CD1c-positive myeloid dendritic cell (primary cell): ENCODE data around the gene RPS29.

Source experiments
- DNase-seq: peaks from one replicate; pipeline ENCODE4 v3.0.0-alpha.2; 2016; ENCODE audit errors: extremely low spot score

RPS29 gene

DNA sequence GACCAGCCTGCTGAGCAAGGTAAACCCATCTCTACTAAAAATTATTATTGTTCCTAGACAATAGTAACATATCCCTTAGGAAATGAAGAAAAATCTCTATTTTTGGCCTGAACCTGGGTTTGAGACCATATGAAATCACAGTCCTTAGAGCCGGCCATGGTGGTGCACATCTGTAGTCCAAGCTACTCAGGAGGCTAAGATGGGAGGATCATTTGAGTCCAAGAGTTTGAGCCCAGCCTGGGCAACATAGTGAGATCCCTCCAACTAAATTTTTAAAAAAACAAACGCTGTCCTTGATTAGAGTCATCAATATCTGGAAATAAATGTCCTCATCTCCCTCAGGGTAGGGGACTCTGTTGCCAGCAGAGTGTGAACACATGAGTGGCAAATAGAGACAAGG lies 34.6 kb downstream of the RPS29 start:
- no peak for DNase-seq

DNA sequence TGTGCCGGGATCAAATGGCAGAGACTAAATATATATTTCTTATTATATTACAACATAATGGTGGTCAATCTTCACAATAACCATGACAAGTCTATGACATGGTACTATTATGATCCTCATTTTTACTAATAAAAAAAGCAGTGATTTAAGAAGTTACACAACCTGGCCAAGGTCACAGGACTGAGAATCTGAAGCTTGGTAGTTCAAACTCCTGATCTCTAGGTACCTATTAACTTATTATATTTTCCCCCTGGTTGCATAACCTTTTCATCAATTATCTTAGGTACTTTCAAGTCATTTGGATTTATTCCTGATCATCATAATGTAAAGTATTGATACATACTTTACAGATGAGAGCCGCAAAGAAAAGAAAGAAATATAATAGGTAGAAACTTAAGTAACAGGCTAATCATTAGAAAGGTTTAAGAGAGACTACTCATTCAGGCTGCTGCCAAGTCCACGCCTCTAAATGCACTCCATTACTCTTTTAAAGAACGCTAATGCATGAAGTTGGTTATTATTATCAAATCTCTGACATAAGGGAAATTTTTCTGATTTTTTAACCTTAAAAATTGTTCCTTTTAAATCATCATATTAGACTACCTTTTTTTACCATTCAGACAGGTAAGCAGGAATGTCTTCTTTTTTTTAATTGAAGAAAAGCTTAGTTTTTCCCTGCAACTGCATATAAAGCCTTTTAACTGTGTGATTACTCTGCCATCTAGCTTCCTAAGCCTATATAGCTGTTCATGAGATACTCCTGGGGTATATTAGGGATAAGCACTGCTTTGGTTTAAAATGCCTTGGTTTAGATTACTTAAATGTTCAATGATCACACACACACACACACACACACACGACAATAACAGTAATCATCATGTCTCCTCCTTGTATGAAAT lies 35.6 kb downstream of the RPS29 start:
- DNase-seq, result no peak

DNA sequence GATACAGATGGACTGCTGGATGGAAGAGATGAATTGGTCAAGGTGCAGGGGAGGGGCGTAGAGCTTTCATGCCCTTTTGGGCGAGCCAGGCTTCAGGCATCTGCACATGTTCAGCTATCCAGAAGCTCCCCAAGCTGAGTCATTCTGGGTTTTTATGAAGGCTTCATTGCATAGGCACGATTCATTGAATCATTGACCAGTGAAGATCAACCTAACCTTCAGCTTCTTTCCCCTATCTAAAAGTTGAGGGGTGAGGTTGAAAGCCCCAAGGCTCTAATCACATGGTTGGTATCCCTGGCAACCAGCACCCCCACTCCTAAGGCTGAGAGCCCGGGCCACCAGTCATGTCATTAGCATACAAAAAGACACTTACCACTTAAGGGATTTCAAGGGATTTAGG lies 36.3 kb downstream of the RPS29 start:
- DNase-seq, result no peak

DNA sequence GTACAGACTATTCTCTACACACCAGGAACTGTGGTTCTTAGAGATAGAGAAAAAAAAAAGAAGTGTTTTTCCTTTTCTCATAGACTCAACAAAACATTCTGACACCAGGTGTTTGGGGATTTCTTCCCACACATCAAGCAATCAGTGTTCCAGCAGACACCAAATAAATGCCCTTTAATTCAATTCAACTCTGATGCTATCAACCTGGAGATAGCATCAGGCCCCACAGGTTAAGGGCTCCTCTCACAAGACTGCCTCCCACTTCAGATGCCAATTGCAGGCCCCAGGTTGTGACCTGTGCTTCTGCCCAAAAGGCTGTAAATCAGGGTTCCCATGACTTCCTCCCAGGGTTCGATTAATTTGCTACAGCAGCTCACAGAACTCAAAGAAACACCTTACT lies 36.7 kb downstream of the RPS29 start:
- DNase-seq, result no peak

DNA sequence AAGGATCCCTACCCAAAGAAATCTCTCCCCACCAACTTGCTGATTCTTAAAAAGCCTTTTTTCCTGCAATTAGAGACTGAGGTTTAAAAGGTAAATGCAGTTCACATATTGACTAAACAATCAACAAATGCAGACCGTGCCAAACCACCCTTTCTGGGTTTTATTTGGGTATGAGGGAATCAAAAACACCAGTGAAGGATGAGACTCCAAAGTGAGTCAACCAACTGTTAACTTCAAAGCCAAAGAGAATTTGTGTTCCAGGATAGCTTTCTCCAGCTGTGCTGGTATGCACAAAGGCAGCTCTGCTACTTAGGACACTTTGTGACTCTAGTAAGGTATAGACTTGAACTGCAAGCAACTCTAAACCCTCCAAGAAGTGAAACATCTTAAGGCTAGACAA lies 39.4 kb downstream of the RPS29 start:
- no peak for DNase-seq

DNA sequence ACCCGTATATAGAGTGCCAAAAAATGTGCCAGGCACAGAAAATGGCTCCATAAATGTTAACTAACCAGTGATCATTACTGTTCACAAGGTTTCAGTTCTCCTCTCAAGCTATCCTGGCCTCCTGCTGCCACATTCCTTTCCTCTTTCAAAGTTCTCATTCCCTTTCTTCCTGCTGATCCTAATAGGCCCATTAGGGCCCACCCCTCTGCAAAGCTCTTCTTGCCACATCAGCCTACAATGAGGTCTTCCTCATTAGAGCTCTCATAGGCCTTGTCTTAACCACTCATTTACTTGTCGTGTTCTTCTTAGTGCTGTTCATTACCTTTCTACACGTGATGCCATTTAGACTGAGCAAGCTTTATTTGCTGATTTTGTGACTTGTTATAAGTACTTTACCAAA lies 40.5 kb downstream of the RPS29 start:
- DNase-seq, result no peak

DNA sequence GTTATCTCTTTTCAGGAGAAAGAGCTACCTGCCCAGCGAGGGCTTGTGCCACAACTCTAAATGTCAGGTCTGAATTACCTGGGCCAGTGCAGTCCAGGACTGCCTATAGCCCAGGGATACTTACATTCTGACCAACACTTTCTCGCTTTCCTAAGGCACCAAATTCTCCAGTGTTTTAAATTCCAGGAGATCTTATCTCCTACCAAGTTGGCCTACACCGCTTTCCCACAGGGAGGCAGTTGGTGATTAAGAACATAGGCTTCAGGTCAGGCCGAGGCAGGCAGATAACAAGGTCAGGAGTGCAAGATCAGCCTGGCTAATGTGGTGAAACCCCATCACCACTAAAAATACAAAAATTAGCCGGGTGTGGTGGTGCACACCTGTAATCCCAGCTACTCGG lies 41.1 kb downstream of the RPS29 start:
- no peak for DNase-seq

DNA sequence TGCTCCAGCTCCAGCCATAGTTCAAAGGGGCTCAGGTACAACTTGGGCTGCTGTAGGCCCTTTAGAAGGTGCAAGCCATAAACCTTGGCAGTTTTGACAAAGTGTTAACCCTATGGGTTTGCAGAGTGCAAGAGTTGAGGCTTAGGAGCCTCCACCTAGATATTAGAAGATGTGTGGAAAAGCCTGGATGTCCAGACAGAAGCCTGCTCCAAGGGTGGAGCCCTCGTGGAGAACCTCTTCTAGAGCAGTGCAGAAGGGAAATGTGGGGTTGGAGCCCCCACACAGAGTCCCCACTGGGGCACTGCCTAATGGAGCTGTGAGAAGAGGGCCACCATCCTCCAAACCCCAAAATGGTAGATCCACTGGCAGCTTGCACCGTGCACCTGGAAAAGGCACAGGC lies 45.1 kb downstream of the RPS29 start:
- no peak for DNase-seq

DNA sequence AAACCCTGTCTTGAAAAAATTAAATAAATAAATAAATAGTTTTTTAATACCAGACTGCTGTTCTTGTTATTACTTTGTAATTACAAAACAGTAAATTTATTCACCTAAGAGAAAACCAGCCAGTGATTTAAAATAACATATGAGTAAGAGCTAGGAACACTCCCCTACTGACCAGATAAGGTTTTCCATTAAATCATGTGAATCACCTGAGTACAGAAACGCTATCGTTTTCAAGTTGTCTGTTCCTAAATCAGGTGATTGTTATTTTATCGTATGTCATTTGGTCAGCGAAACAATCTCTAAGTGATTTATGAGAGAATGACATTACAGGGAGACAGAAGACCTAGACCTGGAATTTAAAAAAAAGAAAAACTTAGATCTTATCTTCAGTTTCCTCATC lies 47.3 kb downstream of the RPS29 start:
- no peak for DNase-seq
